T-cell (primary cell): ENCODE results near the gene TOB1. TPM values are rescaled to one million over a fixed set of nuclear protein-coding genes. Genes with fewer than 3 reads are reported as not detected.
A peak's percentile ranks its signal among the peaks of the same experiment; 100 is the strongest.

Experiments used
- ATAC-seq, 4 experiments: fragments of 200-7000 bp in 3 of 4; fragments of 150-1000 bp in 1 of 4; cut with Tn5 transposase; replicated peaks in 1 of 4; 1 replicate in 3 of 4; 2 replicates in 1 of 4; pipeline ENCODE4 v1.10.0; 2021; ENCODE audit warnings: moderate library complexity in 3 of 4, mild to moderate bottlenecking in 2 of 4, moderate number of reproducible peaks in 1 of 4
- CTCF ChIA-PET, 2 donors: fragments of 300-600 bp; sonication (Branson Sonifier 250); formaldehyde crosslinking; loops; one replicate each; lab custom pipeline; 2022; ENCODE audit warnings: antibody characterized with exemption in 2 of 2; lab: Charles Lee
- POLR2A ChIA-PET, 2 donors: fragments of 300-600 bp; sonication (Branson Sonifier 250); formaldehyde crosslinking; loops; one replicate each; lab custom pipeline; 2022; ENCODE audit warnings: antibody characterized with exemption in 2 of 2; lab: Charles Lee
- DNase-seq, 35 experiments: peaks; one replicate each; pipeline versions ENCODE4 v3.0.0 to v3.0.0-alpha.2; 2013 to 2023
- H3K27ac ChIP-seq: one replicate; pipeline ENCODE4 v1.5.1; 2013; ENCODE audit warnings: low read length
- H3K27me3 ChIP-seq, 2 experiments: replicated peaks in 1 of 2; 1 replicate in 1 of 2; 2 replicates in 1 of 2; pipeline versions ENCODE4 v1.6.1 to v1.7.0; 2013; ENCODE audit warnings: low read length in 1 of 2, mixed read lengths in 1 of 2; ENCODE audit not compliant: control insufficient read depth in 2 of 2, insufficient read depth in 2 of 2; ENCODE audit errors: extremely low read depth in 1 of 2
- H3K36me3 ChIP-seq, 2 donors: 1 replicate in 1 of 2; 2 replicates in 1 of 2; pipeline versions ENCODE4 v1.6.1 to v1.7.0; 2013; ENCODE audit warnings: low read length in 1 of 2; ENCODE audit not compliant: control insufficient read depth in 2 of 2, insufficient read depth in 1 of 2; ENCODE audit errors: extremely low read depth in 1 of 2
- H3K4me1 ChIP-seq, 2 experiments: 1 replicate in 1 of 2; 2 replicates in 1 of 2; pipeline versions ENCODE4 v1.6.1 to v1.7.0; 2013; ENCODE audit warnings: low read length in 2 of 2, mixed read lengths in 1 of 2; ENCODE audit not compliant: insufficient read depth in 2 of 2, control insufficient read depth in 1 of 2; ENCODE audit errors: extremely low read depth in 1 of 2
- H3K4me3 ChIP-seq, 2 donors: 1 replicate in 1 of 2; 2 replicates in 1 of 2; pipeline versions ENCODE4 v1.5.1 to v1.7.0; 2013; ENCODE audit warnings: mild to moderate bottlenecking in 2 of 2, low read length in 1 of 2, moderate library complexity in 1 of 2; ENCODE audit not compliant: control insufficient read depth in 1 of 2; ENCODE audit errors: extremely low read depth in 1 of 2
- H3K9me3 ChIP-seq: 2 replicates; pipeline ENCODE4 v1.7.0; 2013
- H3K27ac Mint-ChIP-seq, 2 donors: one replicate each; pipeline ENCODE4 v1.8.0; 2020 to 2021; ENCODE audit warnings: mild to moderate bottlenecking in 2 of 2, mixed read lengths in 2 of 2
- H3K27me3 Mint-ChIP-seq, 2 donors: one replicate each; pipeline ENCODE4 v1.8.0; 2021 to 2022; ENCODE audit warnings: mixed read lengths in 2 of 2
- H3K36me3 Mint-ChIP-seq: one replicate; pipeline ENCODE4 v1.8.0; 2021; ENCODE audit warnings: mixed read lengths
- H3K4me1 Mint-ChIP-seq, 3 donors: one replicate each; pipeline ENCODE4 v1.8.0; 2020 to 2022; ENCODE audit warnings: mixed read lengths in 3 of 3, mild to moderate bottlenecking in 1 of 3
- H3K4me3 Mint-ChIP-seq, 3 donors: one replicate each; pipeline ENCODE4 v1.8.0; 2020 to 2022; ENCODE audit warnings: mild to moderate bottlenecking in 3 of 3, mixed read lengths in 3 of 3, moderate library complexity in 3 of 3
- H3K9me3 Mint-ChIP-seq, 3 donors: one replicate each; pipeline ENCODE4 v1.8.0; 2020 to 2022; ENCODE audit warnings: mixed read lengths in 3 of 3
- WGBS: methylation state at CpG from one replicate; pipeline ENCODE4 v1.1.5; 2013; ENCODE audit warnings: missing lambda C conversion rate; ENCODE audit not compliant: insufficient coverage; 5-methylcytosine and 5-hydroxymethylcytosine counted together
- total RNA-seq, 35 experiments: library from RNA in 6 of 35; stranded (reverse) in 6 of 35; fragments of 120-200 nt in 1 of 35; gene quantifications; one replicate each; pipeline versions ENCODE4 v1.2.1 to v1.2.4 and lab custom pipeline; 2013 to 2026

Gene TOB1
- 100 to 1,000 TPM in 2 of 5 donors, 10 to 100 TPM in 3; 75.4 to 310 (median 92.6) TPM for total RNA-seq
- total RNA-seq (2013): 106 TPM
- 8.2 to 395 (median 36.2) reads per million in 29 experiments for total RNA-seq (lab: John Stamatoyannopoulos, UW)

- H3K36me3 ChIP-seq: peaks cover 0 to 21% of the 10 kb centered on the region in 2 donors
- ChIA-PET CTCF (interaction anchor here (0.6 to 1.5 kb wide), 8 partner anchors 14 to 174 kb away, joined by 3 to 11 read pairs (median 3); no protein-coding TSS in a partner anchor), POLR2A (interaction anchor here (0.6 to 3.2 kb wide), 32 partner anchors 10 to 1151 kb away, joined by 3 to 30 read pairs (median 4); partner anchors contain the start of genes LUC7L3 (in 1 of the 2) and SPAG9 (in 1 of the 2))
- Mint-ChIP-seq H3K27me3 (no peaks in the 10 kb centered on the region), H3K36me3 (peaks cover 19% of the 10 kb centered on the region), H3K9me3 (no peaks in the 10 kb centered on the region), H3K27ac (peak within 1 kb of the TSS; percentile 99 to 100), H3K4me3 (peak within 1 kb of the TSS; percentile 98 to 99 (median 98)), H3K4me1 (peaks cover 48 to 71% (median 57%) of the 10 kb centered on the region in 3 donors)
- DNase-seq: peak; percentile 85 to 98 (median 94)
- H3K4me1 ChIP-seq: peaks cover 39 to 43% of the 10 kb centered on the region in 2 experiments
- H3K27ac ChIP-seq: peak within 1 kb of the TSS; percentile 99
- H3K4me3 ChIP-seq: peak within 1 kb of the TSS; percentile 86 to 99
- WGBS: under 1% methylated on average over 52 of the region's 75 CpGs
- H3K9me3 ChIP-seq: no peaks in the 10 kb centered on the region
- H3K27me3 ChIP-seq: no peaks in the 10 kb centered on the region
- peak; percentile 70 to 79 (median 74) for ATAC-seq
These were observed at the start of gene TOB1 for GRCh38 chr17:50866261-50866949. TOB1 (minus strand) TSS chr17:50866354; CDS start chr17:50864017, 2,337 bp downstream.

- Histone ChIP-seq H3K9me3 (no peaks in the 10 kb centered on the region), H3K36me3 (no peaks in the 10 kb centered on the region), H3K27ac (no peak overlapping the region), H3K4me1 (peaks cover 60 to 86% of the 10 kb centered on the region in 2 experiments), H3K4me3 (no peak overlapping the region), H3K27me3 (no peaks in the 10 kb centered on the region)
- DNase-seq (no peak), ATAC-seq (no peak)
- WGBS: 93% methylated on average over 3 of the region's 11 CpGs
- no peaks in the 10 kb centered on the region for H3K9me3 Mint-ChIP-seq
- no peaks in the 10 kb centered on the region for H3K36me3 Mint-ChIP-seq
- ChIA-PET CTCF (no interaction called here), POLR2A (no interaction called here)
- H3K27me3 Mint-ChIP-seq: no peaks in the 10 kb centered on the region
- H3K4me1 Mint-ChIP-seq: peaks cover 67 to 83% (median 71%) of the 10 kb centered on the region in 3 donors
- H3K4me3 Mint-ChIP-seq: no peak overlapping the region
- peak overlapping the region in 1 of 2 donors; percentile 16 for H3K27ac Mint-ChIP-seq
These were observed 48.4 kb upstream of the TOB1 start for GRCh38 chr17:50914505-50915063.

- DNase-seq (no peak), ATAC-seq (no peak)
- Histone ChIP-seq H3K9me3 (no peaks in the 10 kb centered on the region), H3K27me3 (no peaks in the 10 kb centered on the region), H3K27ac (no peak overlapping the region), H3K36me3 (no peaks in the 10 kb centered on the region), H3K4me3 (no peak overlapping the region), H3K4me1 (peaks cover 58 to 86% of the 10 kb centered on the region in 2 experiments)
- peak overlapping the region in 1 of 3 donors; percentile 60 for H3K4me3 Mint-ChIP-seq
- H3K4me1 Mint-ChIP-seq: peaks cover 69 to 85% (median 69%) of the 10 kb centered on the region in 3 donors
- H3K9me3 Mint-ChIP-seq: no peaks in the 10 kb centered on the region
- 100% methylated on average over 2 of the region's 2 CpGs for WGBS
- peak overlapping the region; percentile 86 to 88 for H3K27ac Mint-ChIP-seq
- ChIA-PET CTCF (no interaction called here), POLR2A (interaction anchor here (0.5 to 0.6 kb wide), 2 partner anchors 47 kb away, joined by 6 to 7 read pairs; partner anchors contain the start of gene TOB1 (in 2 of the 2))
- no peaks in the 10 kb centered on the region for H3K27me3 Mint-ChIP-seq
- H3K36me3 Mint-ChIP-seq: no peaks in the 10 kb centered on the region
These were observed 47.0 kb upstream of the TOB1 start for GRCh38 chr17:50913120-50913519.

GRCh38 chr17:50911890-50912289 is 45.7 kb upstream of the TOB1 start:
- H3K4me3 Mint-ChIP-seq: no peak overlapping the region
- 86% methylated on average over 2 of the region's 4 CpGs for WGBS
- ChIA-PET CTCF (interaction anchor here in 1 of 2 donors (0.6 to 1.2 kb wide), 3 partner anchors 51 to 1234 kb away, joined by 3 read pairs; no protein-coding TSS in a partner anchor), POLR2A (interaction anchor here (0.5 to 0.7 kb wide), 3 partner anchors 19 to 46 kb away, joined by 3 to 4 read pairs (median 3); partner anchors contain the start of gene TOB1 (in 2 of the 2))
- H3K9me3 ChIP-seq: no peaks in the 10 kb centered on the region
- no peaks in the 10 kb centered on the region for H3K27me3 ChIP-seq
- no peaks in the 10 kb centered on the region for H3K27me3 Mint-ChIP-seq
- H3K4me3 ChIP-seq: no peak overlapping the region
- no peak for ATAC-seq
- no peak for DNase-seq
- H3K4me1 Mint-ChIP-seq: peaks cover 73 to 84% (median 76%) of the 10 kb centered on the region in 3 donors
- no peaks in the 10 kb centered on the region for H3K9me3 Mint-ChIP-seq
- H3K36me3 Mint-ChIP-seq: no peaks in the 10 kb centered on the region
- peak overlapping the region; percentile 99 for H3K27ac ChIP-seq
- peak overlapping the region; percentile 27 to 94 for H3K27ac Mint-ChIP-seq
- no peaks in the 10 kb centered on the region for H3K36me3 ChIP-seq
- H3K4me1 ChIP-seq: peaks cover 57 to 84% of the 10 kb centered on the region in 2 experiments

GRCh38 chr17:50911450-50911849 is 45.3 kb upstream of the TOB1 start:
- Mint-ChIP-seq H3K9me3 (no peaks in the 10 kb centered on the region), H3K4me3 (peak overlapping the region in 1 of 3 donors; percentile 68), H3K27me3 (no peaks in the 10 kb centered on the region), H3K36me3 (no peaks in the 10 kb centered on the region), H3K27ac (peak overlapping the region; percentile 94 to 97), H3K4me1 (peaks cover 69 to 82% (median 72%) of the 10 kb centered on the region in 3 donors)
- Histone ChIP-seq H3K27me3 (no peaks in the 10 kb centered on the region), H3K9me3 (no peaks in the 10 kb centered on the region), H3K4me3 (no peak overlapping the region), H3K27ac (peak overlapping the region; percentile 99), H3K36me3 (no peaks in the 10 kb centered on the region), H3K4me1 (peaks cover 55 to 83% of the 10 kb centered on the region in 2 experiments)
- ChIA-PET CTCF (interaction anchor here in 1 of 2 donors (1.2 kb wide), 1 partner anchor 60 kb away, joined by 3 read pairs; no protein-coding TSS in a partner anchor), POLR2A (interaction anchor here in 1 of 2 donors (0.7 kb wide), 1 partner anchor 19 kb away, joined by 3 read pairs; no protein-coding TSS in a partner anchor)
- no peak for ATAC-seq
- 96% methylated on average over 3 of the region's 6 CpGs for WGBS
- DNase-seq: no peak
